K562 (cell line): Measurements from ENCODE around the gene MAP4K1. TPM values are rescaled to one million over a fixed set of nuclear protein-coding genes. Genes with fewer than 3 reads are reported as not detected.

Experiments
- ARID4B ChIP-seq: sonication (generic); formaldehyde crosslinking; IDR thresholded peaks from 2 replicates; pipeline ENCODE4 v1.8.0; 2022; ENCODE audit warnings: mild to moderate bottlenecking, missing genetic modification reagents
- E2F6 ChIP-seq, 2 experiments: IDR thresholded peaks; 2 replicates each; pipeline ENCODE4 v1.6.1; 2011; ENCODE audit warnings: borderline replicate concordance in 1 of 2, control low read depth in 1 of 2, low read depth in 1 of 2, low read length in 1 of 2, mild to moderate bottlenecking in 1 of 2, mixed read lengths in 1 of 2, moderate library complexity in 1 of 2; ENCODE audit not compliant: insufficient read depth in 1 of 2, insufficient read length in 1 of 2, poor library complexity in 1 of 2, severe bottlenecking in 1 of 2; ENCODE audit errors: extremely low read depth in 1 of 2
- E2F8 ChIP-seq: fragments of 450-650 bp; IDR thresholded peaks from 2 replicates; pipeline ENCODE4 v1.7.1; 2018; ENCODE audit warnings: mild to moderate bottlenecking, low read depth; ENCODE audit not compliant: partially characterized antibody
- FOXJ2 ChIP-seq: fragments of 200-800 bp; sonication (Bioruptor generic); IDR thresholded peaks from 2 replicates; pipeline ENCODE4 v1.6.1; 2016; ENCODE audit warnings: missing genetic modification characterization, missing compliant biosample characterization
- HCFC1 ChIP-seq: IDR thresholded peaks from 2 replicates; pipeline ENCODE4 v1.6.1; 2012; ENCODE audit warnings: low read depth, low read length, improper control_type of control experiment
- RBFOX2 ChIP-seq: fragments of 200-400 bp; formaldehyde crosslinking; IDR thresholded peaks from 2 replicates; pipeline ENCODE4 v1.6.1; 2017; ENCODE audit warnings: low read depth, mild to moderate bottlenecking, low read length, moderate library complexity
- SRSF9 ChIP-seq: fragments of 200-400 bp; formaldehyde crosslinking; IDR thresholded peaks from 2 replicates; pipeline ENCODE4 v1.6.1; 2017; ENCODE audit warnings: low read depth, low read length, borderline replicate concordance
- ZBTB7A ChIP-seq: IDR thresholded peaks from 2 replicates; pipeline ENCODE4 v1.6.1; 2011; ENCODE audit warnings: low read depth, mild to moderate bottlenecking, low read length, moderate library complexity, borderline replicate concordance; ENCODE audit not compliant: control insufficient read depth
- ZBTB9 ChIP-seq: fragments of 450-650 bp; formaldehyde crosslinking; IDR thresholded peaks from 2 replicates; pipeline ENCODE4 v1.4.0; 2020; ENCODE audit warnings: mild to moderate bottlenecking, moderate library complexity
- ZEB2 ChIP-seq: fragments of 450-650 bp; IDR thresholded peaks from 2 replicates; pipeline ENCODE4 v1.6.1; 2016
- ZNF12 ChIP-seq: sonication (generic); formaldehyde crosslinking; IDR thresholded peaks from 2 replicates; pipeline ENCODE4 v1.4.0; 2020; ENCODE audit warnings: mild to moderate bottlenecking, missing genetic modification reagents
- polyA plus RNA-seq, 8 experiments: library from polyadenylated mRNA; depleted of rRNA in 4 of 8; stranded (reverse) in 5 of 8; unstranded in 3 of 8; fragments of >200 nt; fragmentation: Nextera tagmentation in 2 of 8; fragmentation: Illumina TruSeq in 1 of 8; extraction: Ambion mirVana in 2 of 8; extraction: Trizol in 1 of 8; gene quantifications; 2 replicates each; pipeline versions ENCODE4 v1.2.1 to v1.2.3, GENCODE V29; 2011 to 2014; ENCODE audit warnings: inconsistent platforms in 1 of 8, missing spikeins in 1 of 8
- total RNA-seq, 7 experiments: library from RNA; depleted of rRNA in 6 of 7; stranded (reverse); fragments of >200 nt in 6 of 7; fragmentation: Illumina TruSeq in 2 of 7; extraction: Trizol in 2 of 7; gene quantifications; 2 replicates each; pipeline versions ENCODE4 v1.2.1 to v1.2.3, GENCODE V29; 2011 to 2021; ENCODE audit warnings: low replicate concordance in 1 of 7

The MAP4K1 gene
- total and polyA plus RNA-seq, 9 of the 15 experiments (the other 6 are each of a cell fraction or from before 2014, with no cell fraction given): 0.14 to 3.2 (median 0.73) TPM; not detected in 1

- TF ChIP-seq E2F8 (no peak), FOXJ2 (tag) (no peak), SRSF9 (no peak), E2F6 (IDR thresholded peaks at IDR 0.05; ENCODE audit: borderline replicate concordance in 1 of 2, extremely low read depth in 1 of 2, insufficient read depth in 1 of 2, insufficient read length in 1 of 2, low read depth in 1 of 2, low read length in 1 of 2, poor library complexity in 1 of 2, severe bottlenecking in 1 of 2) (peak; percentile 37 to 75), RBFOX2 (peak; percentile 60), ARID4B (CRISPR knock-in tag) (peak; percentile 59; the same call in 1 of the 2 replicates), ZNF12 (CRISPR knock-in tag) (0 out of 2 replicates have a peak, but pooled peaks have one; percentile 50), HCFC1 (0 out of 2 replicates have a peak, but pooled peaks have one; percentile 6), ZBTB9 (CRISPR knock-in tag) (peak; percentile 46; the same call in 1 of the 2 replicates), ZEB2 (no peak), ZBTB7A (peak; percentile 40)
These were observed 21.4 kb downstream of the MAP4K1 start (continued) for GRCh38 chr19:38596057-38596981.
